ENCODE results near the gene TRRAP.
A peak's percentile ranks its signal among the peaks of the same experiment; 100 is the strongest.
"Not testable (repeated sequence)": the region's sequence is repeated elsewhere in the genome, so short reads cannot be mapped to it uniquely, and the experiment has no call there.

The TRRAP gene

GRCh38 chr7:99038086-99038855 is 159.9 kb downstream of the TRRAP start:
- no peak for DNase-seq (ENCODE audit: low read depth, low spot score)
- no peak overlapping the region for H3K27ac ChIP-seq

- DNase-seq (ENCODE audit: low read depth, low spot score), result no peak
- H3K27ac ChIP-seq, result no peak overlapping the region
Measured at GRCh38 chr7:99039384-99039891, 161.1 kb downstream of the TRRAP start.

- no peak for DNase-seq (ENCODE audit: low read depth, low spot score)
- peak overlapping the region; percentile 23 for H3K27ac ChIP-seq
Measured at GRCh38 chr7:99040104-99040958, 162.0 kb downstream of the TRRAP start.

- no peak for DNase-seq (ENCODE audit: low read depth, low spot score)
- H3K27ac ChIP-seq, result peak overlapping the region; percentile 23
Measured at GRCh38 chr7:99041526-99041925, 163.2 kb downstream of the TRRAP start.

GRCh38 chr7:99042957-99043356 is 164.6 kb downstream of the TRRAP start:
- peak overlapping the region; percentile 39 for H3K27ac ChIP-seq
- no peak for DNase-seq (ENCODE audit: low read depth, low spot score)

GRCh38 chr7:99044858-99045257 is 166.5 kb downstream of the TRRAP start:
- not testable (repeated sequence) for DNase-seq (ENCODE audit: low read depth, low spot score); H3K27ac ChIP-seq

GRCh38 chr7:99046262-99046661 is 167.9 kb downstream of the TRRAP start:
- DNase-seq (ENCODE audit: low read depth, low spot score), result not testable (repeated sequence)

GRCh38 chr7:99046722-99047121 is 168.4 kb downstream of the TRRAP start:
- no peak for DNase-seq (ENCODE audit: low read depth, low spot score)
- H3K27ac ChIP-seq, result no peak overlapping the region

More at GRCh38 chr7:99046262-99046661, 167.9 kb downstream of the TRRAP start:
- H3K27ac ChIP-seq, result not testable (repeated sequence)

GRCh38 chr7:99047526-99048077 is 169.3 kb downstream of the TRRAP start:
- no peak for DNase-seq (ENCODE audit: low read depth, low spot score)
- no peak overlapping the region for H3K27ac ChIP-seq

- peak overlapping the region; percentile 37 for H3K27ac ChIP-seq
- no peak for DNase-seq (ENCODE audit: low read depth, low spot score)
Measured at GRCh38 chr7:99050971-99051370, 172.6 kb downstream of the TRRAP start.

GRCh38 chr7:99054781-99055180 is 176.4 kb downstream of the TRRAP start:
- no peak overlapping the region for H3K27ac ChIP-seq
- no peak for DNase-seq (ENCODE audit: low read depth, low spot score)

GRCh38 chr7:99061001-99061776 is 182.9 kb downstream of the TRRAP start:
- H3K27ac ChIP-seq, result no peak overlapping the region
- no peak for DNase-seq (ENCODE audit: low read depth, low spot score)

Data from epithelial cell of prostate (primary cell).